ENCODE results near the gene SMC1B. TPM values are rescaled to one million over a fixed set of nuclear protein-coding genes. Genes with fewer than 3 reads are reported as not detected.

The SMC1B gene
- total and polyA plus RNA-seq, 5 donors from 2014 or later = not detected

Other genes with a start within 250 kb of the SMC1B start
- gene NUP50, start 249.7 kb downstream of the SMC1B start, total RNA-seq = 98.8 TPM
- gene NUP50, start 249.7 kb downstream of the SMC1B start, polyA plus RNA-seq = 10 to 100 TPM; 52.0 to 70.1 (median 65.2) TPM
- gene KIAA0930, start 172.7 kb downstream of the SMC1B start, total RNA-seq = 21.3 TPM
- gene KIAA0930, start 172.7 kb downstream of the SMC1B start, polyA plus RNA-seq = 1 to 10 TPM in 2 of 4 donors, under 1 TPM in 2; 0.70 to 2.4 (median 1.4) TPM
- not detected for gene UPK3A, start 128.7 kb downstream of the SMC1B start, total RNA-seq
- gene UPK3A, start 128.7 kb downstream of the SMC1B start, polyA plus RNA-seq = not detected
- gene FAM118A, start 103.7 kb downstream of the SMC1B start, total RNA-seq = 456 TPM
- gene FAM118A, start 103.7 kb downstream of the SMC1B start, polyA plus RNA-seq = 10 to 100 TPM; 34.5 to 66.1 (median 48.2) TPM
- 0.67 TPM for gene RIBC2, start 94 bp upstream of the SMC1B start, total RNA-seq
- under 1 TPM in 1 of 4 donors, not detected in 3; 0.15 TPM for gene RIBC2, start 94 bp upstream of the SMC1B start, polyA plus RNA-seq
- 0.49 TPM for gene FBLN1, start 89.3 kb upstream of the SMC1B start, total RNA-seq
- not detected for gene FBLN1, start 89.3 kb upstream of the SMC1B start, polyA plus RNA-seq